OCI-LY1 (cell line): ENCODE measurements around the gene DHRS4L2.
"Not testable (repeated sequence)": the region's sequence is repeated elsewhere in the genome, so short reads cannot be mapped to it uniquely, and the experiment has no call there.

Source experiments
- H2AFZ ChIP-seq: fragments of 200-600 bp; sonication (generic), shearing (Covaris generic); 2 replicates; pipeline ENCODE4 v1.6.0; 2014; ENCODE audit warnings: antibody characterized with exemption, mild to moderate bottlenecking, low read length
- H3F3A ChIP-seq: fragments of 200-600 bp; sonication (generic), shearing (Covaris generic); 2 replicates; pipeline ENCODE4 v1.6.0; 2014; ENCODE audit warnings: mild to moderate bottlenecking, antibody characterized with exemption, low read length, moderate library complexity; ENCODE audit not compliant: insufficient read depth
- H3K27ac ChIP-seq: fragments of 200-600 bp; sonication (generic); 2 replicates; pipeline ENCODE4 v1.5.1; 2014; ENCODE audit warnings: low read length, mixed run types, mild to moderate bottlenecking, low read depth; ENCODE audit not compliant: poor library complexity, severe bottlenecking
- H3K27me3 ChIP-seq: fragments of 200-600 bp; sonication (generic); 2 replicates; pipeline ENCODE4 v1.6.0; 2014; ENCODE audit warnings: antibody characterized with exemption, mild to moderate bottlenecking, low read length, moderate library complexity; ENCODE audit not compliant: insufficient read depth
- H3K36me3 ChIP-seq: fragments of 200-600 bp; sonication (generic); 2 replicates; pipeline ENCODE4 v1.6.1; 2014; ENCODE audit warnings: mild to moderate bottlenecking, antibody characterized with exemption, low read length, moderate library complexity, mixed read lengths; ENCODE audit not compliant: insufficient read depth
- H3K4me1 ChIP-seq: fragments of 200-600 bp; sonication (generic); 2 replicates; pipeline ENCODE4 v1.5.1; 2014; ENCODE audit warnings: mild to moderate bottlenecking, low read length, moderate library complexity; ENCODE audit not compliant: insufficient read depth, severe bottlenecking
- H3K4me2 ChIP-seq: fragments of 200-600 bp; sonication (generic), shearing (Covaris generic); 2 replicates; pipeline ENCODE4 v1.6.1; 2014; ENCODE audit warnings: low read length
- H3K4me3 ChIP-seq: fragments of 200-600 bp; sonication (generic); 2 replicates; pipeline ENCODE4 v1.5.1; 2014; ENCODE audit warnings: low read length, low read depth, mild to moderate bottlenecking, mixed read lengths; ENCODE audit not compliant: poor library complexity, severe bottlenecking
- H3K79me2 ChIP-seq: fragments of 200-600 bp; shearing (Covaris generic); 2 replicates; pipeline ENCODE4 v1.6.1; 2016; ENCODE audit warnings: mixed run types, low read length, mixed read lengths; ENCODE audit not compliant: insufficient read depth
- H3K9ac ChIP-seq: fragments of 200-600 bp; sonication (generic), shearing (Covaris generic); 2 replicates; pipeline ENCODE4 v1.6.1; 2014; ENCODE audit warnings: mild to moderate bottlenecking, low read length, mixed read lengths
- H3K9me2 ChIP-seq: fragments of 200-600 bp; sonication (generic), shearing (Covaris generic); 2 replicates; pipeline ENCODE4 v1.6.1; 2014; ENCODE audit warnings: low read depth, mild to moderate bottlenecking, low read length, mixed read lengths
- H3K9me3 ChIP-seq: fragments of 200-600 bp; shearing (Covaris generic); 2 replicates; pipeline ENCODE4 v1.6.1; 2014; ENCODE audit warnings: low read length, mixed read lengths
- H4K20me1 ChIP-seq: fragments of 200-600 bp; sonication (generic), shearing (Covaris generic); 2 replicates; pipeline ENCODE4 v1.6.0; 2016; ENCODE audit warnings: mild to moderate bottlenecking, low read length; ENCODE audit not compliant: insufficient read depth
- EZH2 ChIP-seq: fragments of 200-600 bp; sonication (generic), shearing (Covaris generic); IDR thresholded peaks from 2 replicates; pipeline ENCODE4 v1.8.0; 2017; ENCODE audit warnings: borderline replicate concordance, mixed run types, mild to moderate bottlenecking, antibody characterized with exemption, low read length, moderate library complexity, mixed read lengths
- TF ChIP-seq, protein P1 (sequence below): fragments of 200-600 bp; sonication (generic), shearing (Covaris generic); IDR thresholded peaks from 2 replicates; pipeline ENCODE4 v1.5.1; 2017; ENCODE audit warnings: mild to moderate bottlenecking, antibody characterized with exemption, low read length, moderate library complexity, mixed read lengths

The DHRS4L2 gene

DNA sequence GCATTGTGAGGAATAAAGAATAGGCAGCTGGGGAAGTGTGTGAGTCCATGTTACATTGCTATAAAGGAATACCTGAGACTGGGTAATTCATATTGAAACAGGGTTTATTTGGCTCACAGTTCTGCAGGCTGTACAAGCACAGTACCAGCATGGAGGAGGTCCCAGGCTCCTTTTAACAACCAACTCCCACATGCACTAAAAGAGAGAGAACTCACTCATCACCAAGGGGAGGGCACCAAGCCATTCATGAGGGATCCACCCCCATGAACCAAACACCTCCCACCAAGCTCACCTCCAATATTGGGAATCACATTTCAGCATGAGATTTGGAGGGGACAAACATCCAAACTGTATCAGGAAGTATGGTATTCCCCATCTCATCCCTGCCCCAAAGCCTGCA, 47.1 kb upstream of the DHRS4L2 start:
- no peaks in the 10 kb centered on the region for H3K36me3 ChIP-seq
- H3K27ac ChIP-seq, result no peak overlapping the region
- TF ChIP-seq EZH2, result no peak
- TF ChIP-seq, protein P1, sequence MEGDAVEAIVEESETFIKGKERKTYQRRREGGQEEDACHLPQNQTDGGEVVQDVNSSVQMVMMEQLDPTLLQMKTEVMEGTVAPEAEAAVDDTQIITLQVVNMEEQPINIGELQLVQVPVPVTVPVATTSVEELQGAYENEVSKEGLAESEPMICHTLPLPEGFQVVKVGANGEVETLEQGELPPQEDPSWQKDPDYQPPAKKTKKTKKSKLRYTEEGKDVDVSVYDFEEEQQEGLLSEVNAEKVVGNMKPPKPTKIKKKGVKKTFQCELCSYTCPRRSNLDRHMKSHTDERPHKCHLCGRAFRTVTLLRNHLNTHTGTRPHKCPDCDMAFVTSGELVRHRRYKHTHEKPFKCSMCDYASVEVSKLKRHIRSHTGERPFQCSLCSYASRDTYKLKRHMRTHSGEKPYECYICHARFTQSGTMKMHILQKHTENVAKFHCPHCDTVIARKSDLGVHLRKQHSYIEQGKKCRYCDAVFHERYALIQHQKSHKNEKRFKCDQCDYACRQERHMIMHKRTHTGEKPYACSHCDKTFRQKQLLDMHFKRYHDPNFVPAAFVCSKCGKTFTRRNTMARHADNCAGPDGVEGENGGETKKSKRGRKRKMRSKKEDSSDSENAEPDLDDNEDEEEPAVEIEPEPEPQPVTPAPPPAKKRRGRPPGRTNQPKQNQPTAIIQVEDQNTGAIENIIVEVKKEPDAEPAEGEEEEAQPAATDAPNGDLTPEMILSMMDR, result no peak
- no peaks in the 10 kb centered on the region for H3K79me2 ChIP-seq
- no peak overlapping the region for H3K4me2 ChIP-seq
- H3K9ac ChIP-seq, result no peak overlapping the region
- H3K4me1 ChIP-seq, result no peaks in the 10 kb centered on the region
- H3K4me3 ChIP-seq, result no peak overlapping the region
- no peaks in the 10 kb centered on the region for H3K9me3 ChIP-seq
- no peaks in the 10 kb centered on the region for H3K27me3 ChIP-seq
- H4K20me1 ChIP-seq, result no peaks in the 10 kb centered on the region
- H2AFZ ChIP-seq, result no peak overlapping the region
- H3K9me2 ChIP-seq, result no peaks in the 10 kb centered on the region
- no peaks in the 10 kb centered on the region for H3F3A ChIP-seq

DNA sequence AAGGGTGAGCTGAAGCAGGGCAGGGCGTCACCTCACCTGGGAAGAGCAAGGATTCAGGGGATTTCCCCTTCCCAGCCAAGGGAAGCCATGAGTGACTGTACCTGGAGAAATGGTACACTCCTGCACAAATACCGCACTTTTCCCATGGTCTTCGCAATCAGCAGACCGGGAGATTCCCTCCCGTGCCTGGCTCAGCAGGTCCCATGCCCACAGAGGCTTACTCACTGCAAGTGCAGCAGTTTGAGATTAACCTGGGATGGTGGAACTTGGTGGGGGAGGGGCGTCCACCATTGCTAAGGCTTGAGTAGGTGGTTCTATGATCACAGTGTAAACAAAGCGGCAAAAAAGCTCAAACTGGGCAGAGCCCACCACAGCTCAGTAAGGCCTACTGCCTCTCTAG, 46.1 kb upstream of the DHRS4L2 start:
- Histone ChIP-seq H4K20me1 (no peaks in the 10 kb centered on the region), H3K79me2 (no peaks in the 10 kb centered on the region), H3K27me3 (no peaks in the 10 kb centered on the region), H3F3A (no peaks in the 10 kb centered on the region), H2AFZ (no peak overlapping the region), H3K36me3 (no peaks in the 10 kb centered on the region), H3K9me2 (no peaks in the 10 kb centered on the region), H3K27ac (no peak overlapping the region), H3K4me1 (no peaks in the 10 kb centered on the region), H3K4me3 (no peak overlapping the region), H3K9ac (no peak overlapping the region), H3K9me3 (no peaks in the 10 kb centered on the region), H3K4me2 (no peak overlapping the region)
- TF ChIP-seq, protein P1, result no peak
- no peak for TF ChIP-seq EZH2

DNA sequence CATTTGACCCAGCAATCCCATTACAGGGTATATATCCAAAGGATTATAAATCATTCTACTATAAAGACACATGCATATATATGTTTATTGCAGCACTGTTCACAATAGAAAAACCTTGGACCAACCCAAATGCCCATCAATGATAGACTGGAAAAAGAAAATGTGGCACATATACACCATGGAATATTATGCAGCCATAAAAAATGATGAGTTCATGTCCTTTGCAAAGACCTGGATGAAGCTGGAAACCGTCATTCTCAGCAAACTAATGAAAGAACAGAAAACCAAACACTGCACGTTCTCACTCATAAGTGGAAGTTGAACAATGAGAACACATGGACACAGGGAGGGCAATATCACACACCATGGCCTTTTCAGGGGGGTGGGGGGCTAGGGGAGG, 39.7 kb upstream of the DHRS4L2 start:
- H4K20me1 ChIP-seq, H3F3A ChIP-seq, H3K79me2 ChIP-seq, H3K4me1 ChIP-seq, H3K27me3 ChIP-seq, H2AFZ ChIP-seq, H3K36me3 ChIP-seq, H3K27ac ChIP-seq, H3K9ac ChIP-seq, H3K4me2 ChIP-seq, H3K9me2 ChIP-seq, H3K9me3 ChIP-seq, H3K4me3 ChIP-seq: not testable (repeated sequence)

DNA sequence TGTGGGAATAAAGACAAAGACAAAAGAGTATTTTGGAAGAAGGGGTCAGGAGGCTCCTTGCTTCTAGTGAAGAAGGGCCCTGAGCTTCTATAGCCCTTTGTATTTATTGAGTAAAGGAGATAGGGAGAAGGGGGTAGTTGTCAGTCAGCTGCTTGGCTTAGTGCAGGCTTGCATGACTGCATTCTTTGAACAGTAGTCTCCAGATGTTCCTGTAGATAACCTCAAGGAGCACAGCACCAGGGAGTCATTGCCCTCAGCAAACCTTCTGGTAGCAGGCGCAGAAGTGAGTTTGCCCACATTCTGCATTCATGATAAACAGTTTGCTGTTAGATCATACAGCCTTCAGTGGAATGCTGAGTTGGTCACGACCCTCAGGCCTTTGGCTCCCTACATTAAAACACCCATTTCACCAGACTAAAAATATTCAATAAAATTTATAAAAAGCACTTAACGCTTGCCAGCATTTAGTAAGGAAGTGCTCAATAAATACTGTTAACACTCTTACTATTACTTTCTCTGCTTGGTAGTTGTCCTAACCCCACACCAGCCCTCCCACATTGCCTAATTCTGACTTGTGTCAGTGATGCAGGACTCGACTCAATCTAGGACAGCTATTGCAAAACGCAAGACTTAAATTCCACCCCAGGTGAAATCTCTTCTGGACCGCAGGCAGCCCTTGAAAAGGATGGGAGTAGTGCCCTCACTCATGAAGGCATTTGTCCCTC, 38.2 kb upstream of the DHRS4L2 start:
- Histone ChIP-seq H4K20me1 (no peaks in the 10 kb centered on the region), H3F3A (no peaks in the 10 kb centered on the region), H3K9me3 (no peaks in the 10 kb centered on the region), H3K9ac (no peak overlapping the region), H2AFZ (no peak overlapping the region), H3K79me2 (no peaks in the 10 kb centered on the region), H3K4me1 (peaks cover 16% of the 10 kb centered on the region), H3K4me3 (no peak overlapping the region), H3K4me2 (no peak overlapping the region), H3K27ac (no peak overlapping the region), H3K27me3 (no peaks in the 10 kb centered on the region), H3K9me2 (no peaks in the 10 kb centered on the region), H3K36me3 (no peaks in the 10 kb centered on the region; the same call in 1 of the 2 replicates)
- no peak for TF ChIP-seq EZH2
- TF ChIP-seq, protein P1, result no peak

DNA sequence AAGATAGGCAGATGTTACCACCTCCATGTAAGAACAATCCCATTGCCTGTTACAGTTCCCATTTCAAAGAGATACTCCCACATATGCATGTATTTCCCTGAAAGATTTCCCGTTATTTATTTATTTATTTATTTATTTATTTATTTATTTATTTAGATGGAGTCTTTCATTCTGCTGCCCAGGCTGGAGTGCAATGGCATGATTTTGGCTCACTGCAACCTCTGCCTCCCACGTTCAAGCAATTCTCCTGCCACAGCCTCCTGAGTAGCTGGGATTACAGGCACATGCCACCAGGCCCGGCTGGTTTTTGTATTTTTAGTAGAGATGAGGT, 37.6 kb upstream of the DHRS4L2 start:
- H3K4me2 ChIP-seq, H3F3A ChIP-seq, H4K20me1 ChIP-seq, H2AFZ ChIP-seq, H3K36me3 ChIP-seq, H3K9me3 ChIP-seq, H3K9me2 ChIP-seq, H3K4me3 ChIP-seq, H3K27ac ChIP-seq, H3K9ac ChIP-seq, H3K79me2 ChIP-seq, H3K27me3 ChIP-seq: not testable (repeated sequence)
- H3K4me1 ChIP-seq, result peaks cover 16% of the 10 kb centered on the region
